K562 (cell line): Measurements from ENCODE around the gene PIK3R1.

Experiments used
- EP300 ChIP-seq: IDR thresholded peaks from 2 replicates; pipeline ENCODE4 v1.6.1; 2012; ENCODE audit warnings: low read length, improper control_type of control experiment
- FOXJ3 ChIP-seq: sonication (generic); formaldehyde crosslinking; IDR thresholded peaks from 2 replicates; pipeline ENCODE4 v1.4.0; 2020; ENCODE audit warnings: mild to moderate bottlenecking, missing genetic modification reagents
- NR2C1 ChIP-seq, 2 experiments: fragments of 450-650 bp; IDR thresholded peaks; 2 replicates each; pipeline ENCODE4 v1.6.1; 2017; ENCODE audit warnings: mild to moderate bottlenecking in 2 of 2, antibody characterized with exemption in 1 of 2, inconsistent platforms in 1 of 2, missing compliant biosample characterization in 1 of 2, missing genetic modification characterization in 1 of 2
- POLR2AphosphoS5 ChIP-seq: IDR thresholded peaks from 2 replicates; pipeline ENCODE4 v1.6.1; 2011; ENCODE audit warnings: mild to moderate bottlenecking, low read depth, low read length, moderate library complexity; ENCODE audit not compliant: control insufficient read depth, insufficient read depth
- YY1 ChIP-seq, 3 experiments: IDR thresholded peaks; 2 replicates each; pipeline ENCODE4 v1.6.1; 2011; ENCODE audit warnings: low read length in 2 of 3, mild to moderate bottlenecking in 2 of 3, moderate library complexity in 2 of 3, borderline replicate concordance in 1 of 3, control low read depth in 1 of 3, low read depth in 1 of 3; ENCODE audit not compliant: insufficient read depth in 3 of 3, insufficient replicate concordance in 2 of 3, control insufficient read depth in 1 of 3, insufficient read length in 1 of 3; ENCODE audit errors: extremely low read depth in 1 of 3
- ZNF184 ChIP-seq: sonication (generic); formaldehyde crosslinking; IDR thresholded peaks from 2 replicates; pipeline ENCODE4 v1.5.0; 2020; ENCODE audit warnings: missing genetic modification reagents

GRCh38 chr5:68227532-68228160 is 12.1 kb downstream of the PIK3R1 start:
- no peak for TF ChIP-seq YY1 (IDR thresholded peaks at IDR 0.05; ENCODE audit: borderline replicate concordance in 1 of 3, control insufficient read depth in 1 of 3, extremely low read depth in 1 of 3, insufficient read depth in 3 of 3, insufficient read length in 1 of 3, insufficient replicate concordance in 2 of 3, low read depth in 1 of 3, low read length in 2 of 3)
- no peak for TF ChIP-seq ZNF184 (CRISPR knock-in tag)
- no peak for TF ChIP-seq NR2C1 (IDR thresholded peaks at IDR 0.05)
- no peak for TF ChIP-seq NR2C1 (tag; IDR thresholded peaks at IDR 0.05)
- no peak for TF ChIP-seq POLR2AphosphoS5
- TF ChIP-seq FOXJ3 (CRISPR knock-in tag): no peak
- no peak for TF ChIP-seq EP300
